ENCODE data around the gene BCAR1. TPM values are rescaled to one million over a fixed set of nuclear protein-coding genes. Genes with fewer than 3 reads are reported as not detected.

BCAR1 gene
- total and polyA plus RNA-seq, 9 donors = 2.4 to 90.2 (median 46.6) TPM

GRCh38 chr16:75203667-75204409 is 47.6 kb downstream of the BCAR1 start:
- H3K27ac ChIP-seq = no peak overlapping the region
- peak in 1 of 5 donors; percentile 21 for DNase-seq
- H3K27me3 ChIP-seq = no peaks in the 10 kb centered on the region
- TF ChIP-seq CTCF (IDR thresholded peaks at IDR 0.05) (no peak), POLR2A (IDR thresholded peaks at IDR 0.05) (no peak), EP300 (IDR thresholded peaks at IDR 0.05) (no peak)
- WGBS, 3 donors = 78 to 84% (median 78%) methylated on average over 13 of the region's 13 CpGs
- H3K9me3 ChIP-seq = no peaks in the 10 kb centered on the region
- H3K4me1 ChIP-seq (ENCODE audit: insufficient read depth) = no peaks in the 10 kb centered on the region
- intact Hi-C loops (cut with DNase I) = no loop called here
- H3K4me3 ChIP-seq = no peak overlapping the region
- no peaks in the 10 kb centered on the region for H3K36me3 ChIP-seq

- 84 to 93% (median 85%) methylated on average over 12 of the region's 12 CpGs for WGBS, 3 donors
Measured at GRCh38 chr16:75203096-75203495, 48.3 kb downstream of the BCAR1 start.

GRCh38 chr16:75202069-75202590 is 49.3 kb downstream of the BCAR1 start:
- Histone ChIP-seq H3K27ac (no peak overlapping the region), H3K36me3 (no peaks in the 10 kb centered on the region), H3K4me3 (no peak overlapping the region), H3K9me3 (no peaks in the 10 kb centered on the region), H3K4me1 (ENCODE audit: insufficient read depth) (peaks cover 1% of the 10 kb centered on the region), H3K27me3 (no peaks in the 10 kb centered on the region)
- intact Hi-C loops (cut with DNase I) = no loop called here
- TF ChIP-seq EP300 (IDR thresholded peaks at IDR 0.05) (no peak), POLR2A (IDR thresholded peaks at IDR 0.05) (no peak), CTCF (IDR thresholded peaks at IDR 0.05) (no peak)
- DNase-seq = peak in 1 of 5 donors; percentile 5
- 94 to 95% (median 95%) methylated on average over 13 of the region's 13 CpGs for WGBS, 3 donors

More at GRCh38 chr16:75203096-75203495, 48.3 kb downstream of the BCAR1 start:
- peak in 1 of 5 donors; percentile 7 for DNase-seq
- peaks cover under 1% of the 10 kb centered on the region for H3K4me1 ChIP-seq (ENCODE audit: insufficient read depth)
- no peak for TF ChIP-seq CTCF (IDR thresholded peaks at IDR 0.05)
- TF ChIP-seq POLR2A (IDR thresholded peaks at IDR 0.05) = no peak
- no peak for TF ChIP-seq EP300 (IDR thresholded peaks at IDR 0.05)
- no peaks in the 10 kb centered on the region for H3K9me3 ChIP-seq
- no peaks in the 10 kb centered on the region for H3K27me3 ChIP-seq
- H3K27ac ChIP-seq = no peak overlapping the region
- H3K4me3 ChIP-seq = no peak overlapping the region
- H3K36me3 ChIP-seq = no peaks in the 10 kb centered on the region
- intact Hi-C loops (cut with DNase I) = no loop called here

GRCh38 chr16:75198135-75198600 is 53.3 kb downstream of the BCAR1 start:
- 9 to 15% (median 11%) methylated on average over 18 of the region's 18 CpGs for WGBS, 3 donors
- DNase-seq = peak in 2 of 5 donors; percentile 2 to 33
- H3K36me3 ChIP-seq = no peaks in the 10 kb centered on the region
- no peak for TF ChIP-seq EP300 (IDR thresholded peaks at IDR 0.05)
- no peak for TF ChIP-seq CTCF (IDR thresholded peaks at IDR 0.05)
- TF ChIP-seq POLR2A (IDR thresholded peaks at IDR 0.05) = no peak
- H3K4me3 ChIP-seq = no peak overlapping the region
- no peaks in the 10 kb centered on the region for H3K27me3 ChIP-seq
- no peak overlapping the region for H3K27ac ChIP-seq
- peaks cover 1% of the 10 kb centered on the region for H3K4me1 ChIP-seq (ENCODE audit: insufficient read depth)
- intact Hi-C loops (cut with DNase I) = loop anchor here in 1 of 4 donors (10.0 kb wide), 1 partner anchor 567 kb away; no protein-coding TSS in a partner anchor
- H3K9me3 ChIP-seq = no peaks in the 10 kb centered on the region
